NCI-H1694 treated with DMSO at 0.1 percent for 48 hours (cell line): ENCODE measurements around the gene KANSL3.
"Not testable (repeated sequence)": the region's sequence is repeated elsewhere in the genome, so short reads cannot be mapped to it uniquely, and the experiment has no call there.

Source experiments
- DNase-seq: peaks from one replicate; lab custom pipeline; 2025; lab: John Stamatoyannopoulos, UW

KANSL3 gene

DNA sequence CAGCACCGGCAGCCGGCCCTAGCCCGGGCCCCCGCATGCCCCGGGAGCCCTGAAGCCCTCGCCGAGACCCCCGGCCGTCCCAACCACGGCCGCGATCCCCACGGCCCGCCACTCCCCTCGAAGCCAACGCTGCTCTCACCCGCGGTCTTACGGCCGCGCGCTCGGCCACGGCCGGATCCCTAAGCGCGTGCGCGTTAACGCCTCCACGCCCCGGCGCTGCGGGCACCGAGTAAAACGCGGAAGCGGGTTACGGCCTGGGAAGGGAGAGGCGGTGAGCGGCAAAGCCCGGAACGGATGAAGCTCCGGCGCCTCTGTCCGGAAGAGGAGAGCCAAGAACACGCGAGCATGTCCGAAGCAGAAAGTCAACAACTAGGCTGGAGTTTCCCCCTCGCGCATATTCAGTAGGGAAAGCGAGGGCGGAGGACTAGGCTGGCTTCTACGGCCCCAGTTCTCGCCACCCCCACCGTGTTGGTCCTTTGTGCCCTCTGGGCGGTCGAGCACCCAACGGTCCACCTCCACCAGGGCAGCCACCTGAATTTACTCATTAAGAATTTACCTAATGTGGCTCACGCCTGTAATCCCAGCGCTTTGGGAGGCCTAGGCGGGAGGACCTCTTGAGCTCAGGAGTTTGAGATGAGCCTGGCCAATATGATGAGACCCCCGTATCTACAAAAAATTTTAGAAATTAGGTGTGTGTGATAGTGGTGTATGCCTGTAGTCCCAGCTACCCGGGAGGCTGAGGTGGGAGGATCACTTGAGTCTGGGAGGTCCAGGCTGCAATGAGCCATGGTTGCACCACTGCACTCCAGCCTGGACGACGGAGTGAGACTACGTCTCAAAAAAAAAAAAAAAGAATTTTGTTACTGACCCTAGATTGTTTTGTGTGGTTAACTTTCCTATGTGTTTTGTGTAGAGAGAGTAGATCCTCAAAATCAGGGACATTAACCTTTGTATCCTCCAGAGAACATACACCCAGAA, at the start of gene KANSL3:
Gene KANSL3 (minus strand): TSS at position 169 of the 978 bp plus-strand sequence. CDS start 1,177 bp downstream, outside the sequence.
- DNase-seq = peak; percentile 78

GRCh38 chr2:96687266-96687665, 49.2 kb upstream of the KANSL3 start:
- DNase-seq = no peak

GRCh38 chr2:96685577-96686459, 47.7 kb upstream of the KANSL3 start:
- DNase-seq = peak; percentile 12

- DNase-seq = no peak
Measured at GRCh38 chr2:96684883-96685576, 46.9 kb upstream of the KANSL3 start.

DNA sequence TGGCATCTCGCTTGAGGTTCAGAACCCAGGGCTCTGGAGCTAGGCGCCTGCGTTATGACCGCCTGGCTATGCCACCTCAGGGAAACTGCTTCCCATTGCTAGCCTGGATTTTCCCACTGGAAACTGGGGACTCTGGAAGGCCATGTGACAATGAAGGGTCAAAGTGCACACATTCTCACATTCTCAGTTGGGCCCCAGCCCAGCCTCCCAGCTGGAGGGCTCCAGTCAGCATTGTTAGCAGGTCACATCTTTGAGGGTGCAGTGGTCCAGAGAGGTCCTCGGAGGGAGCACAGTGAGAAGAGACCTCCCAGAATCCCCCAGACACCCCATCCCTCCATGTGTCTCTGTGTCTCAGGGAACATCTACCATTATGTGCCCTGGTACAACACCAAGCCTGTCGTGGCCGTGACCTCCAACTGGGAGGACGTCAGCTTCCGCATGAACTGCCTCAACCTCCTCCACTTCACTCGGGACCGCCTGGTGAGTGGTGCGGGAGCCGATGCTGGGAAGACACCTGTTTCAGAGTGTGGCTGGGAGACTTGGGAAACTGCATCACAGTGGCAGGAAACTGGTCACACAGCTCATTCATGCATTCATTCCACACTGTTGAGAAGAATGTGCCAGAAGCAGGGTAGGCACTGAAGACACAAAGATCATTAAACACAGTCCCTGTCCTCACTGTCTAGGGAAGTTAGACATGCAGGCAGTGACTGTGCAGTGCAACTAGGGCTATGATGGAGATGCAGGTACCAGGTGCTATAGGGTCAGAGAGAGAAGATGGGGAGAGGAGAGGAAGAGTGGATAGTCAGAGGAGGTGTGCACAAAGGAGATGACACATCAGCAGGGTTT, 46.1 kb upstream of the KANSL3 start:
- no peak for DNase-seq

DNA sequence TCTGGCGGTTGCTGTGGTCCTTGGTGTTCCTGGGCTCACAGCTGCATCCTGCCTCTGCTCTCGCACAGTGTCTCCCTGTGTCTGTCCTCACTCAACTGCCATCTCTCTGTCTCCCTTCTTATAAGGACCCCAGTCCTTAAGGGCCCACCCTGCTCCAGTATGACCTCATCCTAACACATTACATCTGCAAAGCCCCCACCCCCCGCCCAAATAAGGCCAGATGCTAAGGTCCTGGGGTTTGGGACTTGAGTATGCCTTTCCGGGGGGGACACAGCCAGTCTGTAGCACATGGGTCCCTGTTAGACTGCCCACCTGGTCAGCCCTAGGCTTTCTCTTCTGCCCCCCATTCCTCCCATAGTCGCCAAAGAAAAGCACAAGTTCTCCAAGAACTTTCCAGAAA, 45.2 kb upstream of the KANSL3 start:
- DNase-seq = no peak

DNA sequence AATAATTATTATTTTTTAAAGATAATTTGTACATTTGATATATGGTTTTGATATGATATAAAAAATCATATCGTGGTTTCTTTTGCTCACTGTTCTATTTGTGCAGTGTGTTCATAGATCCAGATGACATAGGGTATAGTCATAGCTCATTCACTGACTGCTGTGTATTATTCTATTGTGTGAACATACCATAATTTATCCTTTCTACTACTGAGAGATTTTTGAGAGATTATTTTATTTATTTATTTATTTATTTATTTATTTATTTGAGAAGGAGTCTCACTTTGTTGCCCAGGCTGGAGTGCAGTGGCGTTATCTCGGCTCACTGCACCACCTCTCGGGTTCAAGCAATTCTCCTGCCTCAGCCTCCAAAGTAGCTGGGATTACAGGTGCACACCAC, 43.4 kb upstream of the KANSL3 start:
- DNase-seq = no peak

- DNase-seq = no peak
Measured at GRCh38 chr2:96680561-96681141, 42.5 kb upstream of the KANSL3 start.

DNA sequence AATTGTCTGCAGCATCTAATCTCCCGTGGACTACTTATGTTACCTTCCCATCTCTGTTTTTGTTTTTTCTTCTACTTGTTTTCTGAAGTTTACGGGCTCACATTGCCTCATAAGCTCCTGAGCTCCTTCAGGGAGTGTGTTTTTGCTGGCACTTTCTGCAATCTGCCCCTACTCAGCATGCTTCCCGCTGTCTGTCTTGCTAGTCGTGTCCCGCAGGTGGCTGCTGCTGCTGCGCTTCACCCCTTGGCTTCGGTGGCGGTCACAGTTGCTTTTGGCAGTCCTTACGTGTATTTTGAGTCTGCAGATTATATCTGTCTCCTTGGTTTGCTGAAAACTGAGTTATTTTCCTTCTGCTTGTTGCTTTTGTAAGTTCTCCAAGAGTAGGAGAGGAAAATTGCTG, 41.7 kb upstream of the KANSL3 start:
- no peak for DNase-seq

DNA sequence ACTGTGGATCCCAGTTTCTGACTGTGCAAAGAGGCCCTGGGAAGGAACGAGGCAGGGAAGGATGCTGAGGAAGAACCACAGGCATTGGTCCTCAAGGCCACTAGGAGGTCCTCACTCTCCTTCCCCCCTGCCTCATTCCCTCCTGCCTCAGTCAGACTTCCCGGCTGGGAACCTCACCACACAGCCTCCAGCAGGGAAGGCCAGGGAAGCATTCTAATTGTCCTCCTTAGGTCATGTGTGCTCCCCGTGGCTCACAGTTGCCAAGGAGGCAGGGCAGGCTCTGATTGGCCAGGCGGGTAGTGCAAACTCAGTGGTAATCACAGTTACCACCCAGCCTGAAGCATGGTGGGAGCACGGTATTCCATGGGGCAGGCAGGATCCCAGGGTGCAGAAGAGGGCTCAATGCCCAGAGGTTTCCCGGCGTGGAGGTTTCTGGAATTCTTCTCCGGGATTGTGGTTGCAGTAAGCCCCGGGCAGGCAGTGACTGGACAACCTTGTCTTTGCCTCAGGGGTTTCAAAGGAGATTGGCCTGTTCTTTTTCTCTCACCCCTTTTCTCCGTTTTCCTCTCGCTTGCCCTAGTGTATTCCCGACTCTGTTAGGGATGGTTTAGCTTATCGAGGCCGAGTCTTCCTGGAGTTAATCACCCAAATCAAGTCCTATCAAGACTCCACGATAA, 31.6 kb upstream of the KANSL3 start:
- no peak for DNase-seq

GRCh38 chr2:96668771-96669170, 30.7 kb upstream of the KANSL3 start:
- no peak for DNase-seq

- not testable (repeated sequence) for DNase-seq
Measured at GRCh38 chr2:96665717-96666116, 27.6 kb upstream of the KANSL3 start.

GRCh38 chr2:96665083-96665569, 27.0 kb upstream of the KANSL3 start:
- DNase-seq = no peak

DNA sequence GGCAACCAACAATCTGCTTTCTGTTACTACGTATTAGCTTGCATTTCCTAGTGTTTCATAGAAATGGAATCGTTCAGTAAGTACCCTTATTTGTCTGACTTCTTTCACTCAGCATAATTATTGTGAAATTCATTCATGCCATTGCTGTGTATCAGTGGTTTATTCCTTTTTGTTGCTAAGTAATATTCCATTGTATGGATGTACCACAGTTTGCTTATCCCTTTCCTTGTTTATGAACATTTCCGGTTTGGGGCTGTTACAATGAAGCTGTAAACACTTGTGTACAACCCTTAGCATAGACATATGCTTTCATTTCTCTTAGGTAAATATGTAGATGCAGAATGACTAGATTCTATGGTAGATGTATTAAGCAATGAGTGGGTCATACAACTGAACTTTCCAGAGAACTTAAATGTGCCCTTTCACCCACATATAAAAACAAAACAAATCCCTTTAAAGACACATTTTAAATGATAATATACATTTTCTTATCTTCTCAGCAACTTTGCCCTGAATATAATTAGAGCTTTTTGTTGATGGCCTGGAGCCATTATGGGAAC, 26.3 kb upstream of the KANSL3 start:
- DNase-seq = no peak

DNA sequence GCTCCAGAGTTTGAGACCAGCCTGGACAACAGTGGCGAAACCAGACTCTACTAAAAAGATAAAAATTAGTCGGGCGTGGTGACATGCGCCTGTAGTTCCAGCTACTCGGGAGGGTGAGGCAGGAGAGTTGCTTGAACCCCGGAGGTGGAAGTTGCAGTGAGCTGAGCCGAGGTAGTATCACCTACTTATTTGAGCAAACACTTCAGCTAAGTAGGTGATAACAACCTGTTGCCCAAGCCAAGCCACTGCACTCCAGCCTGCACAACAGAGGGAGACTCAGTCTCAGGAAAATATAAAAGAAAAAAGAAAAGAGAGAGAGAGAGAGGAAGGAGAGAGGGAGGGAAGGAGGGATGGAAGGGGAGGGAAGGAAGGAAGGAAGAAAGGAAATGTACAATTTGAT, 25.7 kb upstream of the KANSL3 start:
- no peak for DNase-seq

DNA sequence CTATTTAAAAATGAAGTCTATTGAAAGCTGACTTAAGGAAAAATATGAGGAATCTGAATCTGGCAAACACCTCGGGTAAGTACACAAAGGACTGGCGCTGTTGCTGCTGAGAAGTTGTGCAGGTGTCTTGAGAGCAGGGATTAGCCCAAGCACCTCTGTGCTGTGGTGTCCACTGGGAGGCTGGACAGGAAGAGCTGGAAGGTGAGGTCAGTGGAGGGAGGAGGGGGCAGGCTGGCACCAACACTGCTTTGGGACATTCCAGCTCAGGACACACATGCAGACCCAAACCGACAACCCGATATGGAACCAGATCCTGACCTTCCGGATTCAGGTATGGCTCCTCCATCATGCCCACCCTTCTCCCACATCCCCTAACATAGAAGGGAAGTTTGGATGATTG, 25.1 kb upstream of the KANSL3 start:
- DNase-seq = no peak

- DNase-seq = no peak
Measured at GRCh38 chr2:96662360-96662759, 24.2 kb upstream of the KANSL3 start.

- no peak for DNase-seq
Measured at GRCh38 chr2:96661324-96661723, 23.2 kb upstream of the KANSL3 start.

DNA sequence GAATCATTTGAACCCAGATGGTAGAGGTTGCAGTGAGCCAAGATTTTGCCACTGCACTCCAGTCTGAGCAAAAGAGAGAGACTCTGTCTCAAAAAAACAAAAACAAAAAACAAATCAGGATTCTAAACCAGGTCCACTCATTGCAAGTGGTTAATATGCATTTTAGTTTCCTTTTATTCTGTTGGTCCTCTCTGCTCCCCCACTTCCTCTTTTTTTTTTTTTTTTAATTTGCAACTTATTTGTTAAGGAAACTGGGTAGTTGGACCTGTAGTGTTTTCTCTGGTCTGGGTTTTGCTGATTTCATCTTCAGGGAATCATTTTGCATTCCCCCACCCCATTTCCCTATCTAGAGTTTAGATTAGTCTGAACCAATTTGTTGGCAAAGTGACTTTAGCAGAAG, 18.4 kb upstream of the KANSL3 start:
- DNase-seq = no peak

DNA sequence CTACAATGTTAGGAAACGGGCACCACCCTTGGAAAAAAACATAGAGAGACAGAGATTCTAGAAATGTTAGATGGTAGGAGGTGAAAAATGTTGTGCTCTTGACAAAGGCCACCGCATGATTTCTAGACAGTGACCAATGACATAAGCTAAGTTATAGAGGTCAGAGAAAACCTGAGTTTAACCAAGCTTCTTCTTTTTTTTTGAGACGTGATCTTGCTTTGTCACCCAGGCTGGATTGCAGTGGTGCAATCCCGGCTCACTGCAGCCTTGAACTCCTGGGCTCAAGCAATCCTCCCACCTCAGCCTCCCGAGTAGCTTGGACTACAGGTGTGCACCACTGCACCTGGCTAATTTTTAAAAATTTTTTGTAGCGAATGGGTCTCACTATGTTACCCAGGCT, 17.4 kb upstream of the KANSL3 start:
- DNase-seq = no peak
